ENCODE measurements around the gene DNAAF3.

DNA sequence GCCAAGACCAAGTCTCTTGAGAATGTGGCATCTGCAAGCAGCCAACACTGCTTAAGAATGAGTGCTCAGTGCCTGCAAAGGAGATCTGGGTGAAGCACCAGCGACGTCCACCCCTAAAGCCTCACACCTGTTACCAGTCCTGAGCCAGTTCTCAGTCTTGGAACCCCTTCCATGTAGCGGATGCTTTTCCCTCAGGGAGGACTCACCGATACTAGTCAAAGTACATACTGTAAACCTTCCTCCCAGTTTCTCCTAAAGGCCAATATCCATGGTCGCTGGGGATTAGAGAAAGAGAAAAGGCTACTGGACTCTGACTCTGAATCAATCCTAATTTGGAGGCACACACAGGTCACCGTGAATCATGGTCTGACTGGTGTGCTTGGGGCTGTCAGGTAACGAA lies 47.1 kb upstream of the DNAAF3 start:
- no peak for TF ChIP-seq EZH2phosphoT487 (IDR thresholded peaks at IDR 0.05)
- TF ChIP-seq CTCF (IDR thresholded peaks at IDR 0.05) = no peak

Data from neural progenitor cell (in vitro differentiated cells).